Measurements from ENCODE around the gene GRID1. TPM values are rescaled to one million over a fixed set of nuclear protein-coding genes. Genes with fewer than 3 reads are reported as not detected.

The GRID1 gene
- total RNA-seq, 1 donor from 2014 or later = 0.22 TPM

- peaks cover 2% of the 10 kb centered on the region for H3K4me1 Mint-ChIP-seq (ENCODE audit: low read depth)
- no peak overlapping the region for H3K4me3 Mint-ChIP-seq (ENCODE audit: low read depth)
- H3K9me3 Mint-ChIP-seq (ENCODE audit: low read depth) = no peaks in the 10 kb centered on the region
These were observed 727.8 kb downstream of the GRID1 start for GRCh38 chr10:85638797-85639196.

GRCh38 chr10:85635650-85636049 lies 730.9 kb downstream of the GRID1 start:
- no peaks in the 10 kb centered on the region for H3K9me3 Mint-ChIP-seq (ENCODE audit: low read depth)
- H3K27me3 Mint-ChIP-seq = no peaks in the 10 kb centered on the region
- TF ChIP-seq CTCF (IDR thresholded peaks at IDR 0.05; ENCODE audit: unreplicated experiment) = no peak
- H3K27ac Mint-ChIP-seq = no peak overlapping the region
- H3K4me1 Mint-ChIP-seq (ENCODE audit: low read depth) = peaks cover 5% of the 10 kb centered on the region
- no peak overlapping the region for H3K4me3 Mint-ChIP-seq (ENCODE audit: low read depth)
- no peak for DNase-seq (ENCODE audit: low spot score, unreplicated experiment)
- no peaks in the 10 kb centered on the region for H3K36me3 Mint-ChIP-seq (ENCODE audit: insufficient read depth)

More at GRCh38 chr10:85638797-85639196, 727.8 kb downstream of the GRID1 start:
- Mint-ChIP-seq H3K36me3 (ENCODE audit: insufficient read depth) (no peaks in the 10 kb centered on the region), H3K27me3 (no peaks in the 10 kb centered on the region), H3K27ac (no peak overlapping the region)
- no peak for TF ChIP-seq CTCF (IDR thresholded peaks at IDR 0.05; ENCODE audit: unreplicated experiment)
- no peak for DNase-seq (ENCODE audit: low spot score, unreplicated experiment)

GRCh38 chr10:85624511-85624910 lies 742.1 kb downstream of the GRID1 start:
- H3K4me1 Mint-ChIP-seq (ENCODE audit: low read depth) = peaks cover 3% of the 10 kb centered on the region
- H3K27me3 Mint-ChIP-seq = peaks cover 5% of the 10 kb centered on the region
- no peak overlapping the region for H3K4me3 Mint-ChIP-seq (ENCODE audit: low read depth)
- DNase-seq (ENCODE audit: low spot score, unreplicated experiment) = no peak
- TF ChIP-seq CTCF (IDR thresholded peaks at IDR 0.05; ENCODE audit: unreplicated experiment) = no peak
- no peaks in the 10 kb centered on the region for H3K9me3 Mint-ChIP-seq (ENCODE audit: low read depth)
- H3K36me3 Mint-ChIP-seq (ENCODE audit: insufficient read depth) = no peaks in the 10 kb centered on the region
- no peak overlapping the region for H3K27ac Mint-ChIP-seq

GRCh38 chr10:85623758-85624157 lies 742.8 kb downstream of the GRID1 start:
- Mint-ChIP-seq H3K4me1 (ENCODE audit: low read depth) (peaks cover 3% of the 10 kb centered on the region), H3K27ac (no peak overlapping the region), H3K4me3 (ENCODE audit: low read depth) (no peak overlapping the region), H3K27me3 (peaks cover 5% of the 10 kb centered on the region), H3K9me3 (ENCODE audit: low read depth) (no peaks in the 10 kb centered on the region), H3K36me3 (ENCODE audit: insufficient read depth) (no peaks in the 10 kb centered on the region)
- DNase-seq (ENCODE audit: low spot score, unreplicated experiment) = no peak
- TF ChIP-seq CTCF (IDR thresholded peaks at IDR 0.05; ENCODE audit: unreplicated experiment) = no peak

GRCh38 chr10:85623342-85623741 lies 743.3 kb downstream of the GRID1 start:
- H3K4me1 Mint-ChIP-seq (ENCODE audit: low read depth) = peaks cover 3% of the 10 kb centered on the region
- peaks cover 5% of the 10 kb centered on the region for H3K27me3 Mint-ChIP-seq
- H3K36me3 Mint-ChIP-seq (ENCODE audit: insufficient read depth) = no peaks in the 10 kb centered on the region
- H3K27ac Mint-ChIP-seq = no peak overlapping the region
- no peak for TF ChIP-seq CTCF (IDR thresholded peaks at IDR 0.05; ENCODE audit: unreplicated experiment)
- no peaks in the 10 kb centered on the region for H3K9me3 Mint-ChIP-seq (ENCODE audit: low read depth)
- no peak overlapping the region for H3K4me3 Mint-ChIP-seq (ENCODE audit: low read depth)
- no peak for DNase-seq (ENCODE audit: low spot score, unreplicated experiment)

Data from progenitor cell of endocrine pancreas (in vitro differentiated cells).